ENCODE results near the gene NKPD1.
"Not testable (repeated sequence)": the region's sequence is repeated elsewhere in the genome, so short reads cannot be mapped to it uniquely, and the experiment has no call there.

NKPD1 gene

DNA sequence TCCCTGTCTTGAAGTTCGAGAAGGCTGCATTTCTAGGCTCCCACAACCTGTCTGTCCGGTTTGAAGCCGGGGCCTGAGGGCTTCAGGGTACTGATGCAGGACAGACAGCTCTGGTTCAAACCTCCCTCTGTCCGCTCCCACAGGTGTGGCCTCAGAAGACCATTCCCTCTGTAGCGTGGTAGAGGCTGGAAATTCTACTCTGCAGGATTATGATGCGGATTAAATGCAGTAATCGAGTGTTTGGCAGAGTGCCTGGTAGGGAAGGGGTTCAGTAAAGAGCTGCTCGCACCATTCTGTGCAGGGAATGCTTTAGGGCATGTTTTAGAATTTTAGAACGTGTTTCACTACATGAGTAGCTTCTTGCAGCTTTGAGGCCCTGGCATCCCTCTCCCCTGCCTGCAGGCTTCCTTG, 37.3 kb downstream of the NKPD1 start:
- no peak for TF ChIP-seq CTCF (IDR thresholded peaks at IDR 0.05; ENCODE audit: insufficient read depth, low read depth, low read length, missing control alignments)
- H3K4me3 ChIP-seq (ENCODE audit: low read length), result no peak overlapping the region
- peak; percentile 90 for DNase-seq (ENCODE audit: low read depth)

- no peak overlapping the region for H3K4me3 ChIP-seq (ENCODE audit: low read length)
- no peak for DNase-seq (ENCODE audit: low read depth)
- TF ChIP-seq CTCF (IDR thresholded peaks at IDR 0.05; ENCODE audit: insufficient read depth, low read depth, low read length, missing control alignments), result no peak
Measured at GRCh38 chr19:45122832-45123231, 38.0 kb downstream of the NKPD1 start.

DNA sequence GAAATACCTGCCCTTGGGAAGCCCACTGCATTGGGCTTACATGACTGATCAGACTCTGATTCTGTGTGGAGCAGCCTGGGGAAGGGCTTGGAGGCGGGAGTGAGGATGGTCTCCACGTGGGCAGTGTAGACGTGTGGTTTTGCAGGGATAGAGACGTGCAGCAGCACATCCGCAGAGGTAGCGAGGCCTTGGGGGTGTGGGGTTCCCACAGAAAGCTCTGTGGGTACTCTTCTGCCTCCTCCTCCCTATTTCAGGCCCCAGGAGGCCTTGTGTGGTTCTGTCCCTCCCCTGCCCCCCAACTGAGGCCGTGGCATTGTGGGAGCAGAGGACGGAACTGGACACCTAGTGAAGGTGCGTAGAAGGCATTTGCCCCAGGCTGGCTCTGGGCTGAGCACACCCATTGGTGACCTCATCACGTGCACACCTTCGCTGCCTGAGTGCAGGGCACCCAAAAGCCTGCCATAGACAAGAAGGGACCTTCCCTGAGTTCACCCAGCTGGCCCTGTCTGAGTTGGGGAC, 38.9 kb downstream of the NKPD1 start:
- peak; percentile 29 for DNase-seq (ENCODE audit: low read depth)
- TF ChIP-seq CTCF (IDR thresholded peaks at IDR 0.05; ENCODE audit: insufficient read depth, low read depth, low read length, missing control alignments), result no peak
- H3K4me3 ChIP-seq (ENCODE audit: low read length), result no peak overlapping the region

- TF ChIP-seq CTCF (IDR thresholded peaks at IDR 0.05; ENCODE audit: insufficient read depth, low read depth, low read length, missing control alignments), result no peak
- H3K4me3 ChIP-seq (ENCODE audit: low read length), result no peak overlapping the region
- DNase-seq (ENCODE audit: low read depth), result no peak
Measured at GRCh38 chr19:45119582-45119981, 41.2 kb downstream of the NKPD1 start.

GRCh38 chr19:45118591-45119355, 42.0 kb downstream of the NKPD1 start:
- not testable (repeated sequence) for H3K4me3 ChIP-seq (ENCODE audit: low read length); DNase-seq (ENCODE audit: low read depth)

GRCh38 chr19:45118106-45118505, 42.7 kb downstream of the NKPD1 start:
- no peak for DNase-seq (ENCODE audit: low read depth)
- no peak overlapping the region for H3K4me3 ChIP-seq (ENCODE audit: low read length)
- TF ChIP-seq CTCF (IDR thresholded peaks at IDR 0.05; ENCODE audit: insufficient read depth, low read depth, low read length, missing control alignments), result no peak

DNA sequence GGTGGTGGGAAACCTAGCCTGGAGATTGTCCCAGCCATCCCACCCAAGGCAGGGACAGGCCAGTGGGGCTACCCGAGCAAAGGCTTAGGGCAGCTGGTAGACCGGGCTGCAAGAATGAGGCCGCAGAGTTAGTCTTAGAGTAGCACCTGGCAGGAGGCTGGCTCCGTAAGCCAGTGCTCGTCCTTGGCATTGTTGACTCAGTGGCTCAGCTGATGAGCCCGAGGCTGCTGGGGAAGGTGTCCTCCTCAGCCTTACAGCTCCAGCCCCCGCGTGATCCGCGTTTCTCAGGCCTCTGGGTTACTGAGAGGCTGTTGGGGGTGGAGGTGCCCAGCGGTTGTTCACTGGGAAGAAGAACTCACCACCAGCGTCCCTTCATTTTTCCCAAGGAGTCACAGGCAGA, 43.1 kb downstream of the NKPD1 start:
- no peak for TF ChIP-seq CTCF (IDR thresholded peaks at IDR 0.05; ENCODE audit: insufficient read depth, low read depth, low read length, missing control alignments)
- no peak for DNase-seq (ENCODE audit: low read depth)

More for the DNA sequence above, 43.1 kb downstream of the NKPD1 start:
- H3K4me3 ChIP-seq (ENCODE audit: low read length), result no peak overlapping the region
